GM21825 (cell line): Measurements from ENCODE around the gene KCNT2.

Experiments used
- ATAC-seq: cut with Tn5 transposase; IDR thresholded peaks from one replicate; pipeline ENCODE4 v1.9.1; 2021; ENCODE audit warnings: mild to moderate bottlenecking, moderate library complexity; ENCODE audit not compliant: unreplicated experiment

The KCNT2 gene

DNA sequence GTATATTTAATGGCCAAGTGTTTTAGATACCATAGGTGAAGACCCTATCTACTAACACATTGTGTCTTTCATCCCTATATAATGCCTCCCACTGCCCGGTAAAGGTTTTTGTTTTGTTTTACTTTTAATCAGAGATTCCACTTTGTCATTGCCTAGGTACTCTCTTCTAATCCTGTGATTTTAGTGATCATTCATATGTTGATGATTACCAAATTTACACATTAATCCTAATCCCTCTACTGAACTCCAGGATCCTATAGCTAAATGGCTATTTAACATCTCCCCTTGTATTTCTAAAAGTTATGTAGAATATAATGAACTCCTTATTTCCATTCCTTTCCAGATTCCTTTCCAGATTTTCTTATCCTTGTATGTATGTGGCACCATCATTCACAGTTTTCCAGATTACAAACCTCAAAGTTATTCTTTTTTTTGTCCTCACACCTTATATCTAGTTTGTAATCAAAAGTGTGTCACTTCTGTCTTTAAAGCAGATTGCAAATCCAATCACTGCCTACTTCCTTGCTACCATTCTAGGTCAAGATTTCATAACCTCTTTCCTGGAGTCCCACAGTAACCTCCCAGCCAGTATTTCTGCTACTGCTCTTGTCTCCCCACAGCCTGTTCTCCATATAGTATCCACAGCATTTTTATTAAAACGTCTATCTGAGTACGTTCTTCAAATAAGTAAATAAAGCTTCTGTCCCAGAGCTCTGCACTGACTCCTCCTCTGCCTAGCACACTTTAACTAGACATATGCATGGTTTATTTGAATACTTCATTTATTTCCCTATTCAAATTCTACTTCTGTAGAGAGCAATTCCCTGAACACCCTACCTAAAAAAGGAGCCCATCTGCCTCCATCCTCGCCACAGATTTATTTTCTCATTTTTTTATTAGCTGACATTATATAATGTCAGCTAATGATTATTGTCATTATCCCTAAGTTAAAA lies 157.8 kb downstream of the KCNT2 start:
- ATAC-seq = no peak

DNA sequence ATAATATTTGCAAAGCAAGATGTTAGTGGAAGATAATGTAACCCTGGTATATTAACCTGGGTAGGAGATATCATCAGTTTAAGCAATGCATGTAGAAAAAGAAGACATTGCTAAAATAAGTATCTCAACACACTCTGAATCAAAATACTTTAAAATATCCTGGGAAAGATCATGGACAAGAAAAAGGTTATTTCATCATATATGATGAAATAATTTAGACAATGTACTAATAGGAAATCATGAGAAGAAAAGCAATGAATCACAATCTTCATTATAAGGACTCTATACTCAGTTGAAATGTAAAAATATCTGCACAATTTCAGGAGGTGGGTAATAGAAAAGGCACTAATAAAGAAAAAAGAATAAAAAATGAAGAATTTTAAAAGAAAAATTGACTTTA lies 158.8 kb downstream of the KCNT2 start:
- no peak for ATAC-seq

DNA sequence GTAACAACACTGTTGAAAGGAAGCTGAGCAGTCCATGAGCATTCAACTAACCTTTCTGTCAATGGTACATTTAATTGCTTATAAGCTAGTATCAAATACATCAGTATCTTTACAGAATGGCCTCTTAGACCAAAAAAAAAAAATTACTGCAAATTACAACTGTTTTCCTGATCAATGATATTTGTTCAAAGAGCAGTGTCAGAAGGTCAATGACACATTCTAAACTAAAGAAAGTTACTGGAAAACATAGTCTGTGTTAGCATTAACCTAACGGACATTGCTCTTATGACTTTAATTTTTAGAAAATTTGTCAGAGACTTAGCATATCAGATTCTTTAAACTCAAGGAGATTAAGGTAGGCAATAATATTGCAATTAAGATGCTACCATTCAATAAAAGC lies 162.5 kb downstream of the KCNT2 start:
- no peak for ATAC-seq

- ATAC-seq = no peak
Measured at GRCh38 chr1:196444634-196445033, 163.6 kb downstream of the KCNT2 start.

- ATAC-seq = no peak
Measured at GRCh38 chr1:196442366-196442765, 165.9 kb downstream of the KCNT2 start.

- no peak for ATAC-seq
Measured at GRCh38 chr1:196440711-196441110, 167.5 kb downstream of the KCNT2 start.

GRCh38 chr1:196438329-196438728 lies 169.9 kb downstream of the KCNT2 start:
- no peak for ATAC-seq

DNA sequence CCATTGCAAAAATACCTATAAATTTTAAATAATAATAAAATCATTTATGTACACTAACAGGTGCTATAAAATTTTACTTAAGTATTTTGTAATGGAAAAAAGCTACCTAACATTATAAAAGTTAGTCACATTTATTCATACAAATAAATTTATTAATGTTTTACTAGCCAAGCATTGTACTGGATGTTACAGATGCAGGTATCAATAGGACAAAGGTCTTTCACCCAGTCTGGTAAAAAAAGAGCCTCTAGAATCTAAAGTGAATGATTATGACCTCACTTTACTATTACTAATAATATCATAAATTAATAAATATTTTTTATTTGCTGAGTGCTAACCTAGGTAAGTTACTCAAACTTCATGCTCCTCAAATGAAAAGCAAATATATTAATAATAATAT lies 170.6 kb downstream of the KCNT2 start:
- ATAC-seq = no peak

DNA sequence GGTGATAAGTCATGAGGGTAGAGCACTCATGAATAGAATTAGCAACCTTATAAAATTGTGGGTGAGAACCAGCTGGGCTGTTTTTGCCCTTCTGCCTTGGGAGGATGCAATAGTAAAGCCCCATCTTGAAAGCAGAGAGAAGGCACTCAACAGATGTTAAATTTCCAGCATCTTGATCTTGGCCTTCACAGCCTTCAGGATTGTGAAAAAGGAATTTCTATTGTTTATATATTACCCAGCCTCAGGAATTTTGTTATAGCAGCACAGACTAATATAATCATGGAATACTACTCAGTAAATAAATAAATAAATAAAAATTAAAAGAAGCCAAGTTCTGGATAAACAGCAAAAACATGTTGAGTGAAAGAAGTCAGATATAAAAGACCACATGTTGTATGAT lies 175.2 kb downstream of the KCNT2 start:
- no peak for ATAC-seq

- no peak for ATAC-seq
Measured at GRCh38 chr1:196427976-196428734, 180.1 kb downstream of the KCNT2 start.

DNA sequence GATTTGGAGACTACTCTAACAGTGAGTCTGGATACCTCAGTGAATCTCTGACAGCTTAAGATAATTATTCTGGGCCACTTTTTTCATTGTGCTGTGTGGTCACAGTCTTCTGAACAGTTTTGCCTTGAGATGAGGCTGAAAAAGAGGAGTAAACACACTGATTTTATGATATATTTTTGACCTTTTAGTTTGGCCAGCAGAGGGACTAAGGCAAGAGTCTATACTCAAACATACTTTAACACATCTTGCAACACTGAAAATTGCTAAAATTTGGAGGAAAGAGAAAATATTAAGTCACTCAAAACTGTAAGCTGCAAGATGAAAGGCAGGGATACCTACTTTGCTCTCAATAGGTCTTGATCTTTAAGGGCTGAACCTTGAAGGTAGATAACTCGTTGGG lies 182.7 kb downstream of the KCNT2 start:
- no peak for ATAC-seq

DNA sequence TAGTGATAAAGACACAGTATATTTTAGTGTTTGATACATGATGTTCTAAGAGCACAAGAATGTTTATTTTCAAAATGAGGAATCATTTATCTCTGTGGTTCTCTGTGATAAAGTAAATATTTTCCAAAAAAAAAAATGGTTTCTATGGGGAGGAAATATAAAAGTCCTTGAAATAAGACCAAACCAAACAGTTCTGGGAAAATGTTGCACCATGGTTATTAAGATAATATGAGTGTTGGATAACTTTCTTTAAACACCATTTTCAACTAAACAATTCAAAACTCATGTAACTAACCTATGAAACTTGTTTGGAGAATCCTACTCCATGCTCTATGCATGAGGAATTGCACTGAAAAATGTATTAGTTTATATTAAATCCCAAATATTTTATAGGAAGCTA lies 184.6 kb downstream of the KCNT2 start:
- ATAC-seq = no peak

DNA sequence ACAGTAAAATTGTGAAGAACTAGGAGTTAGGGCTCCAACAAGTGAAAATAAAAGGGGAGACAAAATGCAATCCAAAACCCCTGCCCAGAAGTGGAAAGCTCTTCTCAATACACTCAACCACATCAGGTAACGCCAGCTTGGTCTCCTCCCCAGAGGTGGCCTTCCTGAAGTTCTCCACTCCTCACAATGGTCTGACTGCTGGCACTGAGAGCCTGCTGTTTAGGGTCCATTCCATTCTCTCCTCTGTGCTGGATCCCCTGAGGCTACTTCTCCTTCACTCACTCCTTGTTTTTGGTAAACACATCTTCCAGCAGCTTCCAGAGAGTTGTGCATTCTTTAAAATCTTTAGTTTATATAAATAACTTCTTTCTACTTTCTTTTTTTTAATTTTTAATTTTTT lies 189.5 kb downstream of the KCNT2 start:
- no peak for ATAC-seq

DNA sequence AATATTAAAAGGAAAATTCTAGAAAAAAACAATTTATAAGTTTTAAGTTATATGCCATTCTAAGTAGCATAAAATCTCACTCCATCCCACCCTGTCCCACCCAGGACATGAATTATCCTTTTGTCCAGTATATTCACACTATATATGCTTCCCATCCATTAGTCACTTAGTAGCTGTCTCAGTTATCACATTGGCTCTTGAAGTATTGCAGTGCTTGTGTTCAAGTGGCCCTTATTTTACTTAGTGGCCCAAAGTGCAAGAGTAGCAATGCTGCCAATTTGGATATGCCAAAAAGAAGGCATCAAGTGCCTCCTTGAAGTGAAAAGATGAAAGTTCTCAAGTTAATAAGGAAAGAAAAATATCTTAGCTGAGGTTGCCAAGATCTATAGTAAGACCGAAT lies 192.3 kb downstream of the KCNT2 start:
- ATAC-seq = no peak

GRCh38 chr1:196412326-196412725 lies 195.9 kb downstream of the KCNT2 start:
- no peak for ATAC-seq

GRCh38 chr1:196410768-196411167 lies 197.5 kb downstream of the KCNT2 start:
- no peak for ATAC-seq

DNA sequence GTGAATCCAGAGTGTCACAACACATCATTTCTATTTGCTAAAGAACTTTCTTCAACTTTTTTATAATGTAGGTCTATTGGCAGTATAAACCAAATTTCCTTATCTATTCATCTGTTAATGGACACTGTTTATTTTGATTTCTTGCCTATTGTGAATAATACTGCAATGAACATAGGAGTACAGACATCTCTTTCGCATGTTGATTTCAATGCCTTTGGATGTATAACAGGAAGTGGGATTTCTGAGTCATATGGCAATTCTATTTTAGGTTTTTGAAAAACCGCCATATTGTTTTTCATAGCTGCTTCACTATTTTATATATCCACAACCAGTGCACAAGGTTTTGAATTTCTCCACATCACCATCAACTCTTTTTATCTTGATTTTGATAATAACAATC lies 198.7 kb downstream of the KCNT2 start:
- ATAC-seq = no peak

GRCh38 chr1:196407358-196408051 lies 200.7 kb downstream of the KCNT2 start:
- no peak for ATAC-seq

- ATAC-seq = no peak
Measured at GRCh38 chr1:196405839-196406238, 202.4 kb downstream of the KCNT2 start.

DNA sequence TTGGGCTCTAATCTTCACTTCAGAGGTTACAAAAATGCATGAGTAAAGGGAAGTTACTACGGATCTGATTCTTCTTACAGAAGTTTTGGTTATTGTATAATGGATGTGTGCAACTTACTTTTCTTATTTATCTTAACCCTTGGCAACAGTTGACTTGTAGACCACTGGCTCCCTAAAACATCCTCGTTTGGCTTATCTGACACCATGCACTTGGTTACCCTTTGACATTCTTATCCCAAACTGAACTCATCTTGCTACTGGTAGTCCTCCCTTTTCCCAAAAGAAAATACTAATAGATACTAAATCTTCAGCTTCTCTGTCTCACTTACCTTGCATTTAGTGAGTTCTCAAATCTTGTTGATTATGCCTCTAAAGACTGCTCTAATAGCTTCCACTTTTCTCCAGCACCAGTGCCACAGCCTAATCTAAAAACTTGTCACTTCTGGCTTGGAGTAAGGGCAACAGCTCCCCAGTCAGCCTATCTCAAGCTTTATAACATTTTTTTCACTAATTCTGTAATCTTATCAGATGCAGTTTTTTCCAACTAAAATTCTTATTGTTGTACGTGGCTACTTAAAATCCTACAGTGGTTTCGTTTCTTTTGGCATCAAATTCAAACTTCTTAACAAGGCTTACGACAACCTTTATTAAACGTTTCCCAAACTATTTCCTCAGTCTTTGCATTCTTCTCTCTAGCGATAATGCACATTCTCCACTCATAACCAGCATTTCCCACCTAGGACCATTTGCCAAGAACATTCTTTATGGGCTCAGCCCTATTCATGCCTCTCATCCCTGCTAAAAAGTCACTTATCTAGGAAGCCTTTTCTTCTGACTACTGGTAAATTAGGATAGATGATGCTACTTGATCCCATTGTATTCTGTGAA lies 204.2 kb downstream of the KCNT2 start:
- ATAC-seq = no peak

DNA sequence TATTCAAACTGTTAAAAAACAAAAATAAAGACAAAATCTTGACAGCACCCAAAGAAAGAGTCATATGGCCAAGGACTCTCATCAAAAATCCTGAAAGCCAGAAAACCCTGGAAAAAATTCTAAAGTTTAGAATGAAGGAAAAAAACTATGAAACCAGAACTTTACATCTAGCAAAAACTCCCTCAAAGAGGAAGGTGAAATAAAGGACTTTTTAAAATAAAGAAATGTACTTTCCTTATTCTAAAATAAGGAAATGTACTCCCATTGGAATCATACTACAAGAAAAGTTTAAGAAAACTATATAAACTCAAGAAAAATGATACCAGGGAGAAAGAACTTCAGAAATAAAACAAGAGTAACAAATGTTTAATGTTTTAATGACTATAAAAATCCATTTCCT lies 206.3 kb downstream of the KCNT2 start:
- no peak for ATAC-seq
